K562 (cell line): ENCODE measurements around the gene TBX10. TPM values are rescaled to one million over a fixed set of nuclear protein-coding genes. Genes with fewer than 3 reads are reported as not detected.

Experiments
- CEBPG ChIP-seq, 3 experiments: fragments of 200-800 bp in 1 of 3; sonication (Bioruptor generic) in 1 of 3; sonication (generic) in 1 of 3; formaldehyde crosslinking in 1 of 3; IDR thresholded peaks in 2 of 3; conservative IDR thresholded peaks in 1 of 3; 2 replicates each; pipeline versions ENCODE4 v1.6.1 to v1.8.0; 2016 to 2022; ENCODE audit warnings: missing compliant biosample characterization in 2 of 3, missing genetic modification characterization in 2 of 3, mild to moderate bottlenecking in 1 of 3, missing genetic modification reagents in 1 of 3
- DIDO1 ChIP-seq: fragments of 450-650 bp; IDR thresholded peaks from 2 replicates; pipeline ENCODE4 v1.6.1; 2016; ENCODE audit warnings: low read depth, missing biosample characterization, missing genetic modification characterization
- FOS ChIP-seq: IDR thresholded peaks from 3 replicates; pipeline ENCODE4 v1.6.1; 2011; ENCODE audit not compliant: insufficient read length; ENCODE audit errors: extremely low read depth
- FOXM1 ChIP-seq, 2 experiments: fragments of 450-650 bp in 1 of 2; sonication (generic) in 1 of 2; formaldehyde crosslinking in 1 of 2; IDR thresholded peaks; 2 replicates each; pipeline versions ENCODE4 v1.6.1 to v1.9.0; 2017 to 2022; ENCODE audit warnings: low read depth in 2 of 2, mild to moderate bottlenecking in 2 of 2, missing genetic modification reagents in 1 of 2, moderate library complexity in 1 of 2
- MCM3 ChIP-seq: fragments of 450-650 bp; IDR thresholded peaks from 2 replicates; pipeline ENCODE4 v1.6.1; 2016
- MEF2A ChIP-seq: IDR thresholded peaks from 2 replicates; pipeline ENCODE4 v1.6.1; 2011; ENCODE audit warnings: low read depth, mild to moderate bottlenecking, low read length, moderate library complexity; ENCODE audit not compliant: control insufficient read depth
- NR2F6 ChIP-seq: fragments of 450-650 bp; formaldehyde crosslinking; IDR thresholded peaks from 2 replicates; pipeline ENCODE4 v1.4.0; 2020; ENCODE audit warnings: mild to moderate bottlenecking
- PURB ChIP-seq: sonication (generic); formaldehyde crosslinking; IDR thresholded peaks from 2 replicates; pipeline ENCODE4 v1.9.0; 2021; ENCODE audit warnings: low read depth, mild to moderate bottlenecking, missing genetic modification reagents
- RBM22 ChIP-seq: fragments of 200-400 bp; formaldehyde crosslinking; IDR thresholded peaks from 2 replicates; pipeline ENCODE4 v1.6.1; 2018; ENCODE audit warnings: low read length, low read depth; ENCODE audit not compliant: poor library complexity, severe bottlenecking
- RBM25 ChIP-seq: fragments of 200-400 bp; formaldehyde crosslinking; IDR thresholded peaks from 2 replicates; pipeline ENCODE4 v1.6.1; 2018; ENCODE audit warnings: low read length, low read depth, moderate library complexity; ENCODE audit not compliant: severe bottlenecking
- SMARCB1 ChIP-seq: IDR thresholded peaks from 2 replicates; pipeline ENCODE4 v1.6.1; 2011; ENCODE audit warnings: improper control_type of control experiment, low read depth; ENCODE audit not compliant: insufficient read length
- SREBF1 ChIP-seq: fragments of 150-350 bp; IDR thresholded peaks from 2 replicates; pipeline ENCODE4 v1.6.1; 2014; ENCODE audit warnings: antibody characterized with exemption, low read depth, low read length, borderline replicate concordance
- SUPT5H ChIP-seq: fragments of 450-650 bp; IDR thresholded peaks from 2 replicates; pipeline ENCODE4 v1.6.1; 2016
- ZNF253 ChIP-seq: fragments of 250-450 bp; sonication (Bioruptor Pico); conservative IDR thresholded peaks from 2 replicates; pipeline ENCODE4 v1.6.1; 2021; ENCODE audit warnings: mild to moderate bottlenecking
- polyA plus RNA-seq, 8 experiments: library from polyadenylated mRNA; depleted of rRNA in 4 of 8; stranded (reverse) in 5 of 8; unstranded in 3 of 8; fragments of >200 nt; fragmentation: Nextera tagmentation in 2 of 8; fragmentation: Illumina TruSeq in 1 of 8; extraction: Ambion mirVana in 2 of 8; extraction: Trizol in 1 of 8; gene quantifications; 2 replicates each; pipeline versions ENCODE4 v1.2.1 to v1.2.3, GENCODE V29; 2011 to 2014; ENCODE audit warnings: inconsistent platforms in 1 of 8, missing spikeins in 1 of 8
- total RNA-seq, 7 experiments: library from RNA; depleted of rRNA in 6 of 7; stranded (reverse); fragments of >200 nt in 6 of 7; fragmentation: Illumina TruSeq in 2 of 7; extraction: Trizol in 2 of 7; gene quantifications; 2 replicates each; pipeline versions ENCODE4 v1.2.1 to v1.2.3, GENCODE V29; 2011 to 2021; ENCODE audit warnings: low replicate concordance in 1 of 7
- TF ChIP-seq, protein P1 (sequence below): fragments of 250-450 bp; sonication (Bioruptor Pico); IDR thresholded peaks from 2 replicates; pipeline ENCODE4 v1.4.0; 2020; ENCODE audit warnings: borderline replicate concordance
- TF ChIP-seq, protein P2 (sequence below): fragments of 450-650 bp; IDR thresholded peaks from one replicate; pipeline ENCODE4 v1.6.1; 2018; ENCODE audit warnings: mild to moderate bottlenecking, moderate library complexity; ENCODE audit not compliant: partially characterized antibody
- TF ChIP-seq, protein P3 (sequence below): fragments of 450-650 bp; IDR thresholded peaks from 2 replicates; pipeline ENCODE4 v1.6.1; 2016; ENCODE audit warnings: mild to moderate bottlenecking
- TF ChIP-seq, protein P4 (sequence below), 2 experiments: fragments of 450-650 bp; conservative IDR thresholded peaks; 2 replicates each; pipeline ENCODE4 v1.6.1; 2017; ENCODE audit warnings: mild to moderate bottlenecking in 2 of 2, moderate library complexity in 2 of 2

Gene TBX10
- total and polyA plus RNA-seq, 9 of the 15 experiments (the other 6 are each of a cell fraction or from before 2014, with no cell fraction given) = not detected

DNA sequence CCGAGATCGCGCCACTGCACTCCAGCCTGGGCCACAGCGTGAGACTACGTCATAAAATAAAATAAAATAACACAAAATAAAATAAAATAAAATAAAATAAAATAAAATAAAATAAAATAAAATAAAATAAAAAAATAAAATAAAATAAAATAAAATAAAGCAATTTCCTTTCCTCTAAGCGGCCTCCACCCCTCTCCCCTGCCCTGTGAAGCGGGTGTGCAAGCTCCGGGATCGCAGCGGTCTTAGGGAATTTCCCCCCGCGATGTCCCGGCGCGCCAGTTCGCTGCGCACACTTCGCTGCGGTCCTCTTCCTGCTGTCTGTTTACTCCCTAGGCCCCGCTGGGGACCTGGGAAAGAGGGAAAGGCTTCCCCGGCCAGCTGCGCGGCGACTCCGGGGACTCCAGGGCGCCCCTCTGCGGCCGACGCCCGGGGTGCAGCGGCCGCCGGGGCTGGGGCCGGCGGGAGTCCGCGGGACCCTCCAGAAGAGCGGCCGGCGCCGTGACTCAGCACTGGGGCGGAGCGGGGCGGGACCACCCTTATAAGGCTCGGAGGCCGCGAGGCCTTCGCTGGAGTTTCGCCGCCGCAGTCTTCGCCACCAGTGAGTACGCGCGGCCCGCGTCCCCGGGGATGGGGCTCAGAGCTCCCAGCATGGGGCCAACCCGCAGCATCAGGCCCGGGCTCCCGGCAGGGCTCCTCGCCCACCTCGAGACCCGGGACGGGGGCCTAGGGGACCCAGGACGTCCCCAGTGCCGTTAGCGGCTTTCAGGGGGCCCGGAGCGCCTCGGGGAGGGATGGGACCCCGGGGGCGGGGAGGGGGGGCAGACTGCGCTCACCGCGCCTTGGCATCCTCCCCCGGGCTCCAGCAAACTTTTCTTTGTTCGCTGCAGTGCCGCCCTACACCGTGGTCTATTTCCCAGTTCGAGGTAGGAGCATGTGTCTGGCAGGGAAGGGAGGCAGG lies 56.0 kb downstream of the TBX10 start, which contains the start of gene GSTP1 (continued):
- TF ChIP-seq RBM25 (no peak), ZNF253 (no peak), CEBPG (CRISPR knock-in tag; IDR thresholded peaks at IDR 0.05) (0 out of 2 replicates have a peak, but pooled peaks have one; percentile 13), CEBPG (tag; conservative IDR thresholded peaks at IDR 0.05 in 1 of 2, IDR thresholded peaks at IDR 0.05 in 1 of 2) (no peak), FOS (no peak), MCM3 (no peak), MEF2A (no peak), NR2F6 (CRISPR knock-in tag) (no peak), FOXM1 (IDR thresholded peaks at IDR 0.05; ENCODE audit: low read depth) (no peak), FOXM1 (CRISPR knock-in tag; IDR thresholded peaks at IDR 0.05; ENCODE audit: low read depth) (no peak), DIDO1 (tag) (no peak), SUPT5H (peak; percentile 95), PURB (CRISPR knock-in tag) (no peak), SMARCB1 (no peak), RBM22 (peak; percentile 49), SREBF1 (no peak)
- TF ChIP-seq, protein P1, sequence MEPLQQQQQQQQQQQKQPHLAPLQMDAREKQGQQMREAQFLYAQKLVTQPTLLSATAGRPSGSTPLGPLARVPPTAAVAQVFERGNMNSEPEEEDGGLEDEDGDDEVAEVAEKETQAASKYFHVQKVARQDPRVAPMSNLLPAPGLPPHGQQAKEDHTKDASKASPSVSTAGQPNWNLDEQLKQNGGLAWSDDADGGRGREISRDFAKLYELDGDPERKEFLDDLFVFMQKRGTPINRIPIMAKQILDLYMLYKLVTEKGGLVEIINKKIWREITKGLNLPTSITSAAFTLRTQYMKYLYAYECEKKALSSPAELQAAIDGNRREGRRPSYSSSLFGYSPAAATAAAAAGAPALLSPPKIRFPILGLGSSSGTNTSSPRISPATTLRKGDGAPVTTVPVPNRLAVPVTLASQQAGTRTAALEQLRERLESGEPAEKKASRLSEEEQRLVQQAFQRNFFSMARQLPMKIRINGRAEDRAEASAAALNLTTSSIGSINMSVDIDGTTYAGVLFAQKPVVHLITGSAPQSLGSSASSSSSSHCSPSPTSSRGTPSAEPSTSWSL = no peak
- TF ChIP-seq, protein P2, sequence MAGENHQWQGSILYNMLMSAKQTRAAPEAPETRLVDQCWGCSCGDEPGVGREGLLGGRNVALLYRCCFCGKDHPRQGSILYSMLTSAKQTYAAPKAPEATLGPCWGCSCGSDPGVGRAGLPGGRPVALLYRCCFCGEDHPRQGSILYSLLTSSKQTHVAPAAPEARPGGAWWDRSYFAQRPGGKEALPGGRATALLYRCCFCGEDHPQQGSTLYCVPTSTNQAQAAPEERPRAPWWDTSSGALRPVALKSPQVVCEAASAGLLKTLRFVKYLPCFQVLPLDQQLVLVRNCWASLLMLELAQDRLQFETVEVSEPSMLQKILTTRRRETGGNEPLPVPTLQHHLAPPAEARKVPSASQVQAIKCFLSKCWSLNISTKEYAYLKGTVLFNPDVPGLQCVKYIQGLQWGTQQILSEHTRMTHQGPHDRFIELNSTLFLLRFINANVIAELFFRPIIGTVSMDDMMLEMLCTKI = no peak
- TF ChIP-seq, protein P3, sequence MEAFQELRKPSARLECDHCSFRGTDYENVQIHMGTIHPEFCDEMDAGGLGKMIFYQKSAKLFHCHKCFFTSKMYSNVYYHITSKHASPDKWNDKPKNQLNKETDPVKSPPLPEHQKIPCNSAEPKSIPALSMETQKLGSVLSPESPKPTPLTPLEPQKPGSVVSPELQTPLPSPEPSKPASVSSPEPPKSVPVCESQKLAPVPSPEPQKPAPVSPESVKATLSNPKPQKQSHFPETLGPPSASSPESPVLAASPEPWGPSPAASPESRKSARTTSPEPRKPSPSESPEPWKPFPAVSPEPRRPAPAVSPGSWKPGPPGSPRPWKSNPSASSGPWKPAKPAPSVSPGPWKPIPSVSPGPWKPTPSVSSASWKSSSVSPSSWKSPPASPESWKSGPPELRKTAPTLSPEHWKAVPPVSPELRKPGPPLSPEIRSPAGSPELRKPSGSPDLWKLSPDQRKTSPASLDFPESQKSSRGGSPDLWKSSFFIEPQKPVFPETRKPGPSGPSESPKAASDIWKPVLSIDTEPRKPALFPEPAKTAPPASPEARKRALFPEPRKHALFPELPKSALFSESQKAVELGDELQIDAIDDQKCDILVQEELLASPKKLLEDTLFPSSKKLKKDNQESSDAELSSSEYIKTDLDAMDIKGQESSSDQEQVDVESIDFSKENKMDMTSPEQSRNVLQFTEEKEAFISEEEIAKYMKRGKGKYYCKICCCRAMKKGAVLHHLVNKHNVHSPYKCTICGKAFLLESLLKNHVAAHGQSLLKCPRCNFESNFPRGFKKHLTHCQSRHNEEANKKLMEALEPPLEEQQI = no peak
- TF ChIP-seq, protein P4, sequence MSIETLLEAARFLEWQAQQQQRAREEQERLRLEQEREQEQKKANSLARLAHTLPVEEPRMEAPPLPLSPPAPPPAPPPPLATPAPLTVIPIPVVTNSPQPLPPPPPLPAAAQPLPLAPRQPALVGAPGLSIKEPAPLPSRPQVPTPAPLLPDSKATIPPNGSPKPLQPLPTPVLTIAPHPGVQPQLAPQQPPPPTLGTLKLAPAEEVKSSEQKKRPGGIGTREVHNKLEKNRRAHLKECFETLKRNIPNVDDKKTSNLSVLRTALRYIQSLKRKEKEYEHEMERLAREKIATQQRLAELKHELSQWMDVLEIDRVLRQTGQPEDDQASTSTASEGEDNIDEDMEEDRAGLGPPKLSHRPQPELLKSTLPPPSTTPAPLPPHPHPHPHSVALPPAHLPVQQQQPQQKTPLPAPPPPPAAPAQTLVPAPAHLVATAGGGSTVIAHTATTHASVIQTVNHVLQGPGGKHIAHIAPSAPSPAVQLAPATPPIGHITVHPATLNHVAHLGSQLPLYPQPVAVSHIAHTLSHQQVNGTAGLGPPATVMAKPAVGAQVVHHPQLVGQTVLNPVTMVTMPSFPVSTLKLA (conservative IDR thresholded peaks at IDR 0.05) = peak; percentile 4 to 45; a peak in 2 of 4 replicates
